PC-9 (cell line): Measurements from ENCODE around the gene MET. TPM values are rescaled to one million over a fixed set of nuclear protein-coding genes. Genes with fewer than 3 reads are reported as not detected.

Source experiments
- BruUV-seq: library from RNA; stranded (reverse); fragments of 400-500 nt; replicated peaks from 2 replicates; lab custom pipeline; 2021; lab: Mats Ljungman, UMichigan
- CTCF ChIA-PET: fragments of 300-600 bp; sonication (Branson Sonifier 250); formaldehyde crosslinking; loops from one replicate; lab custom pipeline; 2022; ENCODE audit warnings: antibody characterized with exemption; lab: Charles Lee
- POLR2A ChIA-PET: fragments of 300-600 bp; sonication (Branson Sonifier 250); formaldehyde crosslinking; loops from one replicate; lab custom pipeline; 2022; ENCODE audit warnings: antibody characterized with exemption; ENCODE audit not compliant: unreplicated experiment; lab: Charles Lee
- DNase-seq, 2 experiments: peaks; one replicate each; pipeline versions ENCODE4 v3.0.0 to v3.0.0-alpha.2; 2015 to 2022; ENCODE audit warnings: mixed read lengths in 1 of 2
- H2AFZ ChIP-seq: fragments of 200-600 bp; sonication (generic); 2 replicates; pipeline ENCODE4 v1.8.1; 2017; ENCODE audit warnings: antibody characterized with exemption
- H3F3A ChIP-seq: fragments of 200-600 bp; sonication (generic); 2 replicates; pipeline ENCODE4 v1.8.1; 2017; ENCODE audit warnings: antibody characterized with exemption, mild to moderate bottlenecking, low read depth; ENCODE audit not compliant: insufficient read depth
- H3K27ac ChIP-seq: fragments of 200-600 bp; sonication (generic); 2 replicates; pipeline ENCODE4 v1.6.1; 2016; ENCODE audit warnings: mixed run types
- H3K27me3 ChIP-seq: fragments of 200-600 bp; sonication (generic); 2 replicates; pipeline ENCODE4 v1.6.1; 2016; ENCODE audit warnings: low read depth, mixed run types; ENCODE audit not compliant: insufficient read depth
- H3K36me3 ChIP-seq: fragments of 200-600 bp; sonication (generic); 2 replicates; pipeline ENCODE4 v1.6.1; 2016; ENCODE audit warnings: low read depth, mixed run types
- H3K4me1 ChIP-seq: fragments of 200-600 bp; sonication (generic); replicated peaks from 2 replicates; pipeline ENCODE4 v1.6.1; 2016; ENCODE audit warnings: mixed run types; ENCODE audit not compliant: insufficient read depth
- H3K4me2 ChIP-seq: fragments of 200-600 bp; sonication (generic); 2 replicates; pipeline ENCODE4 v1.6.1; 2017; ENCODE audit warnings: mixed run types
- H3K4me3 ChIP-seq: fragments of 200-600 bp; sonication (generic); 2 replicates; pipeline ENCODE4 v1.6.1; 2016; ENCODE audit warnings: mixed run types
- H3K79me2 ChIP-seq: fragments of 200-600 bp; sonication (generic); 2 replicates; pipeline ENCODE4 v1.6.1; 2017; ENCODE audit warnings: low read depth, mixed run types
- H3K9me2 ChIP-seq: fragments of 200-600 bp; sonication (generic); 2 replicates; pipeline ENCODE4 v1.8.1; 2017; ENCODE audit warnings: mild to moderate bottlenecking; ENCODE audit not compliant: insufficient read depth
- H3K9me3 ChIP-seq: fragments of 200-600 bp; sonication (generic); 2 replicates; pipeline ENCODE4 v1.8.1; 2016; ENCODE audit warnings: low read depth; ENCODE audit not compliant: insufficient read depth
- H4K20me1 ChIP-seq: fragments of 200-600 bp; sonication (generic); 2 replicates; pipeline ENCODE4 v1.8.1; 2017; ENCODE audit not compliant: insufficient read depth
- EZH2 ChIP-seq: fragments of 200-600 bp; sonication (generic); IDR thresholded peaks from 2 replicates; pipeline ENCODE4 v1.8.0; 2017; ENCODE audit warnings: antibody characterized with exemption, low read depth
- intact Hi-C: fragments of 100-400 bp; cut with micrococcal nuclease; formaldehyde crosslinking; loops from one replicate; pipeline ENCODE4 v1.10.0; 2022; ENCODE audit not compliant: unreplicated experiment
- total RNA-seq: library from RNA; stranded (reverse); gene quantifications from 2 replicates; pipeline ENCODE4 v1.2.3, GENCODE V29; 2021
- TF ChIP-seq, protein P1 (sequence below): fragments of 200-600 bp; sonication (generic); conservative IDR thresholded peaks from 2 replicates; pipeline ENCODE4 v1.6.1; 2017; ENCODE audit warnings: mixed run types, antibody characterized with exemption, mild to moderate bottlenecking, moderate library complexity

The MET gene
- total RNA-seq, 1 experiment from 2014 or later: 287 TPM

DNA sequence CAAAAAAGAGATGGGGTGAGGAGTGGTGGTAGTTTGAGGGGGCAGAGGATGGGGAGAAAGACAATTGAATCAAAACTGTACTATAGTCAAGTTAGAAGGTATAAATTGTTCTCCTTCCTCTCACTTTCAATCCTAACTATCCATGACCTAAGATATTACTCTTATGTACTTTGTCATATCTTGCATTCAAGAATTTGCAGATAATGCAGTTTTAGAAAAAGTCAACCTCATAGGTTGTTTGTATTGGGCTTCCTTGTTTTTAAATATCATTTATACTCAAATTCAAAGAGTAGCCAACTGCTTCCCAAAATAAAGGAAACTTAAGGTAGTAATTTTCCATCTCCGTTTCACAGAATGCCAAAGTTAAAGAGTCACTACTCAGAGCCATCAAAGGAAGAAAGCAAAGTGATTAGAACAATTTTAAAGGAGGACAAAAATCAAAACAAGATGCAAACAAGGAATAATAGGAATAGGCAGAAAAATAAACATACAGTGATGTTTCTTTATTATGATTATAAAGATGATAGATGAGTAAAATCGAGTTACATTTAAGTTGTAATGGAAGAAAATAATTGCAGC, 32.7 kb downstream of the MET start:
- Histone ChIP-seq H2AFZ (no peak overlapping the region), H3K9me3 (no peaks in the 10 kb centered on the region), H3K4me1 (peaks cover 47% of the 10 kb centered on the region), H3K36me3 (peaks cover 10% of the 10 kb centered on the region), H3K9me2 (no peaks in the 10 kb centered on the region), H3K27ac (no peak overlapping the region), H3K79me2 (peaks cover 42% of the 10 kb centered on the region), H3F3A (peaks cover 16% of the 10 kb centered on the region), H3K4me3 (no peak overlapping the region), H4K20me1 (no peaks in the 10 kb centered on the region), H3K4me2 (no peak overlapping the region), H3K27me3 (no peaks in the 10 kb centered on the region)
- no TSS peak for BruUV-seq
- TF ChIP-seq, protein P1, sequence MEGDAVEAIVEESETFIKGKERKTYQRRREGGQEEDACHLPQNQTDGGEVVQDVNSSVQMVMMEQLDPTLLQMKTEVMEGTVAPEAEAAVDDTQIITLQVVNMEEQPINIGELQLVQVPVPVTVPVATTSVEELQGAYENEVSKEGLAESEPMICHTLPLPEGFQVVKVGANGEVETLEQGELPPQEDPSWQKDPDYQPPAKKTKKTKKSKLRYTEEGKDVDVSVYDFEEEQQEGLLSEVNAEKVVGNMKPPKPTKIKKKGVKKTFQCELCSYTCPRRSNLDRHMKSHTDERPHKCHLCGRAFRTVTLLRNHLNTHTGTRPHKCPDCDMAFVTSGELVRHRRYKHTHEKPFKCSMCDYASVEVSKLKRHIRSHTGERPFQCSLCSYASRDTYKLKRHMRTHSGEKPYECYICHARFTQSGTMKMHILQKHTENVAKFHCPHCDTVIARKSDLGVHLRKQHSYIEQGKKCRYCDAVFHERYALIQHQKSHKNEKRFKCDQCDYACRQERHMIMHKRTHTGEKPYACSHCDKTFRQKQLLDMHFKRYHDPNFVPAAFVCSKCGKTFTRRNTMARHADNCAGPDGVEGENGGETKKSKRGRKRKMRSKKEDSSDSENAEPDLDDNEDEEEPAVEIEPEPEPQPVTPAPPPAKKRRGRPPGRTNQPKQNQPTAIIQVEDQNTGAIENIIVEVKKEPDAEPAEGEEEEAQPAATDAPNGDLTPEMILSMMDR: no peak
- no peak for TF ChIP-seq EZH2
- intact Hi-C loops: loop anchor here (5.0 kb wide), 2 partner anchors 78 to 262 kb away; no protein-coding TSS in a partner anchor
- no peak for DNase-seq
- ChIA-PET POLR2A (no interaction called here), CTCF (no interaction called here)

DNA sequence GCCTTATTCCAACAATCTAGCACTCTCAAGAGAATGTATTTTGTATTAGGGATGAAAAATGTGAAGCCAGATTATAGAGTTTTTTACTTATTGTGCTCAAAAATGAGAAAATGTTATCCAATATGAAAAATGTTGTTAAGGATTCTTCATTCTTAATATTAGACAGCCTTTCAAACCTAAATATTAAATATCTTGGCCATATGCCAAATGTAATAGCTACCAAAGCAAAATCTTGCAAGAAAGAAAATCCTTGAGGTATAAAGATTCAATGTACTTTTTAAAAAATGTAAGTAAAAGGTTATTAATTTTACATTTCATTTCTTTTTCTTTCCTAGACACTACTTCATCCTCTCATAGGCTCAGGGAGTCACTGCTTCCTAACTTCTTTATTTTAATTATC, 33.4 kb downstream of the MET start:
- CTCF ChIA-PET: no interaction called here
- H3K79me2 ChIP-seq: peaks cover 48% of the 10 kb centered on the region
- H3K27ac ChIP-seq: no peak overlapping the region

GRCh38 chr7:116706668-116707126, 34.7 kb downstream of the MET start:
- H3K9me2 ChIP-seq: no peaks in the 10 kb centered on the region
- CTCF ChIA-PET: no interaction called here
- H3K4me2 ChIP-seq: peak overlapping the region; percentile 78
- POLR2A ChIA-PET: interaction anchor here (0.6 to 0.7 kb wide), 5 partner anchors 17 to 226 kb away, joined by 4 to 9 read pairs (median 8); no protein-coding TSS in a partner anchor
- peak overlapping the region; percentile 82 for H3K27ac ChIP-seq
- no peaks in the 10 kb centered on the region for H3K9me3 ChIP-seq
- peaks cover 35% of the 10 kb centered on the region for H3F3A ChIP-seq
- H3K4me3 ChIP-seq: peak overlapping the region; percentile 43; the same call in 1 of the 2 replicates
- BruUV-seq: no TSS peak
- peaks cover 53% of the 10 kb centered on the region for H3K79me2 ChIP-seq
- peak overlapping the region; percentile 14; the same call in 1 of the 2 replicates for H2AFZ ChIP-seq
- peaks cover 67% of the 10 kb centered on the region for H3K4me1 ChIP-seq
- intact Hi-C loops: loop anchor here (1.0 to 5.0 kb wide), 2 partner anchors 32 to 264 kb away; no protein-coding TSS in a partner anchor
- peaks cover 7% of the 10 kb centered on the region; the same call in 1 of the 2 replicates for H3K36me3 ChIP-seq
- DNase-seq: peak; percentile 71 to 80
- no peaks in the 10 kb centered on the region for H3K27me3 ChIP-seq
- H4K20me1 ChIP-seq: no peaks in the 10 kb centered on the region
- TF ChIP-seq EZH2: no peak
- TF ChIP-seq, protein P1: no peak

More for the DNA sequence above, 33.4 kb downstream of the MET start:
- Histone ChIP-seq H3K9me3 (no peaks in the 10 kb centered on the region), H3K4me1 (peaks cover 54% of the 10 kb centered on the region), H3K9me2 (no peaks in the 10 kb centered on the region), H3K4me3 (no peak overlapping the region), H2AFZ (no peak overlapping the region), H3F3A (peaks cover 22% of the 10 kb centered on the region), H3K36me3 (peaks cover 7% of the 10 kb centered on the region; the same call in 1 of the 2 replicates), H4K20me1 (no peaks in the 10 kb centered on the region), H3K4me2 (no peak overlapping the region), H3K27me3 (no peaks in the 10 kb centered on the region)
- no peak for TF ChIP-seq EZH2
- TF ChIP-seq, protein P1: no peak
- no TSS peak for BruUV-seq
- intact Hi-C loops: loop anchor here (5.0 kb wide), 1 partner anchor 263 kb away; no protein-coding TSS in a partner anchor
- no peak for DNase-seq
- POLR2A ChIA-PET: no interaction called here
